HG03103 (cell line): ENCODE data around the gene MEIS1.

Experiments
- ATAC-seq: cut with Tn5 transposase; IDR thresholded peaks from one replicate; pipeline ENCODE4 v1.9.1; 2021; ENCODE audit warnings: low read depth; ENCODE audit not compliant: unreplicated experiment

The MEIS1 gene

GRCh38 chr2:66443186-66443978 lies 8.5 kb downstream of the MEIS1 start:
- ATAC-seq: no peak

DNA sequence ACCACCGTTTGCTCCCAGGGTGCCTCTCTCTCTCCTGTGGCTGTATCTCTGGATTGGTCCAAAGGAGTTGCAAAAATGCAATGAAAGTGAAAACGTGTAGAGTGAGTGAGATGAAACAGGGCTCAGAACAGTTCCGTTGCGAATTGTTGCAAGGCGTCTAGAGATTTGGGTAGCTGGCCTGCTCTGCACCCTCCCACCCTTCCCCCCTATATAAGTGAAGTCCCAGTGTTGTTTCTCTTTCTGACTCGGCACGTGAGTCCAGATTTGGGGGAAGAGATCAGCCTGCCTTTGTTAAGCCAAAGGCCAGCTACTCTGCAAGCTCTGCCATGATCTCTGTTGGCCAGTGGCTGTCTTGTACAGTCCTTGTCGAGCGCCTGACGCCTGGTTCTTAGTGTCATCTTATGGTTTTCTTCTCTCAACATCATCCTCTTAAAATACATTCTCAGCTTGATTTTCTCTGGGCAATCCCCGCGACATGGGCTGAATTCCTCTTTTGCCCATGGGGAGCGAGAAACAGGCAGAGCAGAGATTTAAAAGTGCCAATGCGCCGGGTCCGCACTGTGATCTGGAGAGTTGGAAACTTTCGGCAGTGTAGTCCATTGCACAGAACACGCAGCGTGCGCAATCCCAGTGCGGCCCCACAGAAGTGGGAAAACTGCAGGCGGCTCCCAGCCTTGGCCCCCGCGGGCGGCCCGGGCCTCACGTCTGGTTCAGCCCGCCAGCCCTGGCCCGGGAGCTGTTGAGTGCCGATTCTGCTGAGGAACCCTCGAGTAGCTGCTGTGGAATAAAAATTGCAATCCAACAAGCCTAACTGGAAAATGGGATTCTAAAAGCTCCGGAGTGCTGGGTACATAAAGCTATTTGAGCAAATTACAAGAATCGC lies 9.3 kb downstream of the MEIS1 start:
- ATAC-seq: no peak

DNA sequence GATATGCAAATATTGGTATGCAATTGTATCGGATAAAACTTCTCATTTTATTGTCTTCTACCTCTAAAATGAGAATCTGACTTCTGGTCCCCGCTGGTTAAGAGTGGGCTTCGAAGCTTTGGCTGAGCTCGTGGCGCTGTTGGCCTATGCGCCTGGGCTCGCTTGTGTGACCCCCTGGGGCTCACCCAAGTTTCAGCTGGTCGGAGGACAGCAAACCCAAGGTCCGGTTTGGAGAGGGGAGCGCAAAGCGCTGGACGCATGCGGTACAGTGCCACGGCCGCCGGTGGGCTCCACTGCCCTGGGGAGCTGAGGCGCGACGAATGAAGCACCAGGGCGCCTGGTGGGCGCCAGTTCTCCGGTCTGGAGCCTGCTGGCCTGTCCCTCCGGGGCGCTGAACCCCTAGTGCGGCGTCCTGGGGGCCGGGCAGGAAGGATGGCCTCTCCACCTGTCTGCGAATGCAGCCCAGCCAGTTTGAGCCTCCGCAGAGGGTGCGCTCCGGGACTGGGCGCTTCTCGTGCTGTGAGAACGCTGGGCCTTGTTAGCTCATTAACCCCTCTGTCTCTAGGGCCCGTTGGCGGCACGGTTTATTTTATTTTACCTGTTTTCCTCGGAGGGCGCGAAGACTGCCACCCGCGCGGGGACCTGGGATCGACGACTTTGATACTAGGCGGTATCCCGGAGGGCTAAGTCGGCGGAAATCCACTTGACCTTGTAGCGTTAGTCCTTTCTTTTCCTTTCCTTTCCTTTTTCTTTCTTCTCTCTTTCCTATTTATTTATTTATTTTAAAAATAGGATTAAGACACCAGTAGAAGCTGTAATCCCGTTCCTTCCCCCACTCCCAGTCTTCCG lies 10.4 kb downstream of the MEIS1 start:
- ATAC-seq: no peak

DNA sequence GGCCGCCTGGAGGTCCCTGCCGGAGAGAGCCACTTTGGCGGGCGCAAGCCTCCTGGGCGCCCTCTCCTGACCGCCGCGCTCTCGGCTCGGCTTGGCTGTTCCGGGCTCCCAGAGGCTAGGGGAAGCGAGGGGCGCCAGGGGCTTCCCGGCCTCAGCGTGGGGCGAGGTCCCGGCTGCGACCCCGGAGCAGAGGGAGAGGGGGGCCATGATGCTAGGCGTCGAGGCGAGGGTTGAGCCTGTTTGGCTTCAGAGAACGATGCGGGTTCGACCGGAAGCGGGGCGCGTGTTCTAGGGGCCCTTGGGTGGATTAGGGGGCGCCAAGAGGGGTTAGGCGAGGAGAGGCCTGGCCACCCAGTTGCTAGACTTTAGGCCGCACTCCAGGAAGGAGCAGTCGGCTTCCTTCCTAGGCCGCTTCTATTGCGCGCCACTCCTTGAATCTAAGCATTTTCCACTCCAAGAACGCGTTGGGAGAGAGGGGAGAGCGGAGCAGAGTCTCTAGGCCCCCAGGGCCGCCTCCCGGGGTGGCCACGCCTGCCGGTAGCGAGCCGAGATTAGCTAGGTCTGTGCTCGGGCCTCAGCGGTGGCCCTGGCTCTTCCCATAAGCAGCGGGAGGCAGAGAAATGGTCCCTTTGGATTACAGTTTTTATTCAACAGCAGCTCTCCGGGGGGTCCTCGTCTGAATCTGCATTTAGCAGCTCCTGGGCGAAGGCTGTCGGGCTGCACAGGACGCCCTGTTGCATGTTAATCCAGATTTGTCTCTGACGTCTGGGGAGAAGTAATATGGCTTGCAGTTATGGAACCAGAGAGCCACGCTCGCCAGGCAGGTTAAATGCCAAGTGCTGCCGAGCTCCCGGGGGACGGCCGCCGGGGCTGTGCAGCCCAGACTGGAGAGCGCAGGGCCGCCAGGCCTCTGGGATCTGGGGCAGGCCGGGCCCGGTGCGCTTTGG lies 11.3 kb downstream of the MEIS1 start:
- no peak for ATAC-seq

GRCh38 chr2:66446941-66447340 lies 12.0 kb downstream of the MEIS1 start:
- no peak for ATAC-seq

DNA sequence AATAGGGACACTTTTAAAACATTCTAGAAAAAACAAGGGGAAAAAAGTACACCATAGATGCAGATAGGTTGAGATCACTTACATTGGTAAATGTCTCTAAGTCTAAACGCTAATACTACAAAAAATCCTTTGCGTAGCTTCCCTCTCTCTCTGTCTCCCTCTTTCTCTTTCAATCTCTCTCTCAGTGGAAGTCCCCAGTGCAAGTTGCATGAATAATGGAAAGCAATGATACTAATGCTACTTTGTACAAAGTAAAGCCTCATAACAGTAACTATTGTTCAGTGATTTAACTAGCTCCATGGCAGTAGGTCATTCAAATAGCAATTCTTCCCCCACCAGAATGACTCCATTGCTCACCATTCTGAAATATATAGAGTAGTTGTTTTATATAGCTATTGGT lies 12.8 kb downstream of the MEIS1 start:
- ATAC-seq: no peak

DNA sequence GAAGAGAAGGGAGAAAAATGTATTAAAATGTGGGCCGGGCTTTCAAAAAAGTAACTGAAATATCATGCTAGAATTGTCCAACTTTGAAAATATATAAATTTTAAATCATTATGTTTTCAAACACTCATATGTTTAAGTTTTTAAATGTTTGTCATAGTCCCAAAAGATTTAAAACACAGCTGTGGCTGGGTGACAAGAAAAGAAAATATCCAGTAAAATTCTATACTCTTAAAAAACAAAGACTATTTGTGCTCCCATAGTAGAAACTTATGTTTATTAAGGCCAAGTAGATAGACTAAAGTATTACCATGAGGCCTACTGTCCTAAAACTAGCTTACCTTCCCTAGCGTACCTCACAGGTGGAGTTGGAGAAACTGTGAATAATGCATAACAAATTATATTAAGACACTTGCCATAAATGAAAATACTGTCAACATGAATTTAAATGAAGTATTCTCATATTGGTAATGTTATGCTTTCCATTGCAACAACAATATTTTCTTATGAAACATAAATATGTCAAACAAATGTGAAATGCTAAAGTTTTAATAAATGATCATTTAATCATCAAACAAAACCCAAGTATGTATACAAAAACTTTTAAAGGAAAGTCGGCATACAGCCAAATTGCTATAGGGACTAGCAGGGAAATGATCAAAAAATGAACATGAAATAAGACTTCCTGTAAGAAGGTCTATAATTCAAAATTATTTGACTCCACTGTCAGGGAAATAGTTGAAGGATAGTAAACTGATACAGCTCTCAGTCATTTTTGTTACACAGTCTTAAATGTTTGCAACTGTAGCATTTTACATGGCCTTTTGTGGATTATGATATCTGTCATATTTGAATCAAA lies 13.4 kb downstream of the MEIS1 start:
- ATAC-seq: no peak

- ATAC-seq: no peak
Measured at GRCh38 chr2:66452214-66452613, 17.3 kb downstream of the MEIS1 start.

- ATAC-seq: no peak
Measured at GRCh38 chr2:66452917-66453316, 18.0 kb downstream of the MEIS1 start.

GRCh38 chr2:66455490-66455889 lies 20.6 kb downstream of the MEIS1 start:
- no peak for ATAC-seq

- ATAC-seq: no peak
Measured at GRCh38 chr2:66456183-66457041, 21.5 kb downstream of the MEIS1 start.

GRCh38 chr2:66457545-66457944 lies 22.6 kb downstream of the MEIS1 start:
- ATAC-seq: no peak

DNA sequence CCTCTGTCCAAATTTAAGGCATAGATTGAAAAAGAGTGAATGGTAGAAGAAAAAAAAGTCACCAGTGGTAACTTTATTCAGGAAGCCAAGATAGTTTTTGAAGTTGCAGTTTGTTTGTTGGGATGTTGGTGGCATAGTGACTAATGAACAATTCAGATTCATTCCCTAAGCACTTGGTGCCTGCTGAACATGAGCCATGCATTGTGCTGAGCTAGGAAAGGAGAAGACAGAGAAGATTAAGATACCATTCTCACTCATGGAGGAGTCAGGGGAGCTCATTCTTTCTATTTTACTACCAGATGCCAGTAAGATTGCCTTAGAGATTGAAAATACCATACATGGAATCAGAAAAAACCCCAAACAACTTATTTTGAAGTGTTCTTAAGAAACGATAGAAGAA lies 25.1 kb downstream of the MEIS1 start:
- ATAC-seq: no peak

DNA sequence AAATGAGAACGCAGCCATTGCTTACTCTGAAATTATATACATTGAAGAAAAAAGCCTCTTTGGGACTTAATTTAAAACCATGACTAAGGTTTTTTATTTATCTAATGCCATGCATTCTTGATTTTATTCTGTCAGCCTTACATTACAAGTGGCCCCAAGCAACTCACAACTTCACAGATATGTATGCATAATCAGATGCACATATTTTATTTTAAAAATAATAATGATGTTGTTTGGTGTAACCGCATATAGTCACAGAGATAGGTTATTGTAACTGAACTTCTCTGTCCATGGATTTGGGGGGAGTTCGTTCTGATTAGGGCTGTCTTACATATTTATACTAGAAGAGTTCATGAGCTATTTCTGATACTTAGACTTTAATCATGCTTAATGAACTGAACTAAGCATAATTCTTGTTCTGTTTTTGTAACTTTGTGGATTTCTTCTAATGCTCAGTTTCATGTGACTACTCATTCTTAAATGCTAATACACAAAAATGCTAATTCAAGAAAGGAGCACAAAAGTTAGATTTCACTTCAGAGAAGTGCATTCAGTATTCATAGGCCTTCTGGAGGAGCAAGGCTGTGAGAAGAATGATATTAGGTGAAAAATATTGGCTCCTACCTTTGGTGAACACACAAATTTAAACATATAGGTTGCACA lies 26.2 kb downstream of the MEIS1 start:
- no peak for ATAC-seq

DNA sequence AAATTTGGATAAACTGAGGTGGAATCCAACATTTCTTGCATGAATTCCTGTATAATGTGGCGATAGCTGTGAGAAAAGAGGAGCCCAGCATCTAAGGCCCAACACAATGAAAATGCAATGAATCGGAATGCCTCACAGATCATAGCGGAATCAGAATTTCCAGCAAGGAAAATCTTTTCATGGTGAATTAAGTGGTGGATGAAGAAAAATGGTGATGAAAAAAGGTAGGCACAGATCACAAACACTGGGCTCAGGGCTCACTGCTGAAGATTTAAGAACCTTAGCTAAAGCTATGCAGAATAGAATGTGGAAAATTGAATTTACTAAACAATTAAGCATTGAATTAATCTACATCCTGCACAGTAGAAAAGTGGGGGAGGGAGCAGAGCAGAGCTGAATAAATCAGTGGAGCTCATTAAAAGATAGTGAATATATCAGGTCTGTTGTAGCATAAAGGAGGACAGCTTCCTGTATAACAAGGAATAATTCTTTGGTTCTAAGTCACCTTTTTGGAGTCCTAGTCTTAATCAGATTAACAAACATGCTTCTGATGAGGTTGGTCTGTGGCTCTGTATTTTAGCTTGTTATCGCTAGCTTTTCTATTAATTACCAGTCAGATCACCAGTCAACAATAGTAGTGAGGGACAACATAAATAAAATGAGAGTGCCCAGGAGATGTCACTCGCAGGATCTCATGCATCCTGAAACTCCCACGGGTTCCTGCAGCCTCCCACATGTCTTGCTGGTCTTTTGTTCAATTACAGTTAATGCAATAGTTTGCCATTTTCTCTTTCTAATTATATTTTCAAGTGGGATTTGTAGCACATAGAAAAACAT lies 27.0 kb downstream of the MEIS1 start:
- ATAC-seq: no peak

DNA sequence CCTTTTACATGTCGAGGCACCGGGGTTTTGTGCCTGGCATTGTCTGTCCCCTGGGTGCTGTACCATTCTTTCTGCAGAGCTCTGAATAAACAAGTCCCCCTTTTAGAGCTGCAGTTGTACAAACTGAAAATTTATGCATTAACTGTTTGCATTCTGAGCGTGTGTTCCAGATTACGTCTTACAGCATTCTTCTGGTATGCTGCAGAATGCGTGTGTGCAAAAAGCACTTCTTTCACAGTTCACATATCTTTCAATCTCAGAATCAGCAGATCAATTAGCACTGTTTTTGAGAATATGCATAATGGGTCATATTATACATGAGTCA lies 27.5 kb downstream of the MEIS1 start:
- no peak for ATAC-seq
